GM12873 (cell line): ENCODE data around the gene SYNM.

Experiments
- TF ChIP-seq, protein P1 (sequence below): IDR thresholded peaks from 2 replicates; pipeline ENCODE4 v1.5.1; 2012; ENCODE audit warnings: low read depth, mild to moderate bottlenecking, moderate library complexity, low read length, control low read depth; ENCODE audit not compliant: insufficient read depth; ENCODE audit errors: missing control alignments

Gene SYNM

GRCh38 chr15:99090011-99090699 lies 14.7 kb upstream of the SYNM start:
- TF ChIP-seq, protein P1, sequence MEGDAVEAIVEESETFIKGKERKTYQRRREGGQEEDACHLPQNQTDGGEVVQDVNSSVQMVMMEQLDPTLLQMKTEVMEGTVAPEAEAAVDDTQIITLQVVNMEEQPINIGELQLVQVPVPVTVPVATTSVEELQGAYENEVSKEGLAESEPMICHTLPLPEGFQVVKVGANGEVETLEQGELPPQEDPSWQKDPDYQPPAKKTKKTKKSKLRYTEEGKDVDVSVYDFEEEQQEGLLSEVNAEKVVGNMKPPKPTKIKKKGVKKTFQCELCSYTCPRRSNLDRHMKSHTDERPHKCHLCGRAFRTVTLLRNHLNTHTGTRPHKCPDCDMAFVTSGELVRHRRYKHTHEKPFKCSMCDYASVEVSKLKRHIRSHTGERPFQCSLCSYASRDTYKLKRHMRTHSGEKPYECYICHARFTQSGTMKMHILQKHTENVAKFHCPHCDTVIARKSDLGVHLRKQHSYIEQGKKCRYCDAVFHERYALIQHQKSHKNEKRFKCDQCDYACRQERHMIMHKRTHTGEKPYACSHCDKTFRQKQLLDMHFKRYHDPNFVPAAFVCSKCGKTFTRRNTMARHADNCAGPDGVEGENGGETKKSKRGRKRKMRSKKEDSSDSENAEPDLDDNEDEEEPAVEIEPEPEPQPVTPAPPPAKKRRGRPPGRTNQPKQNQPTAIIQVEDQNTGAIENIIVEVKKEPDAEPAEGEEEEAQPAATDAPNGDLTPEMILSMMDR: no peak

DNA sequence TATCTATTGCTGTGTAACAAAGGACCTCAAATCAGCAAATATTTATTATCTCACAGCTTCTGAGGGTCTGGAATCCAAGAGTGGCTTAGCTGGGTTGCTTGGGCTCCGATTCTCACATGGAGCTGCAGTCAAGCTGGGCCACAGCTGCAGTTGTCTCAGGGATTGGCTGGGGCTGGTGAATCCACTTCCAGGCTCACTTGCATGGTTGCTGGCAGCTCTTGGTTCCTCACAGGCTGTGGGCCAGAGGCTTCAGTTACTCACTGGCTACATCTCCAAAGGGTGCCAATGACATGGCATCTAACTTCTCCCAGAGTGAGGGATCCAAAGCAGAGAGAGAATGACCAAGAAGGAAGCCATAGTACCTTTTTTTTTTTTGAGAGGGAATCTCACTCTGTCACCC lies 13.9 kb upstream of the SYNM start:
- TF ChIP-seq, protein P1: no peak

DNA sequence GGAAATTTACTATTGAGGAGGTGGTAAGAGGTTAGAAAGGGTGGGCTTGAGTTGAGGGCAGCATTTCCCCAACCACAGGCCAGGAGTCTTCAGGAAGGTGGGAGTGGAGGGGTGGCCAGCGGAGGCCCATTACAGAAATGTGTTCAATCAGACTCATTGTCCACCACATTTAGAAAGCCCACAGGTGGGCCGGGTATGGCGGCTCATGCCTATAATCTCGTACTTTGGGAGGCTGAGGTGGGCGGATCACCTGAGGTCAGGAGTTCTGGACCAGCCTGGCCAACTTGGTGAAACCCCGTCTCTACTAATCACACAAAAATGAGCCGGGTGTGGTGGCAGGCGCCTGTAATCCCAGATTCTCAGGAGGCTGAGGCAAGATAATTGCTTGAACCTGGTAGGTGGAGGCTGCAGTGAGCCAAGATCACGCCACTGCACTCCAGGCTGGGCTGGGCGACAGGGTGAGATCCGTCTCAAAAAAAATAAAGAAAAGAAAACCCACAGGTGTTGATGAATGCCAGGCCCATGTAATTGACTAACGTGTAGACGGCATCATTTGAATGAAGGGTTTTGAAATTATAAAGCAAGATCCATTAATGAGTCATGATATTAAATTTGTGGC lies 12.2 kb upstream of the SYNM start:
- TF ChIP-seq, protein P1: no peak

DNA sequence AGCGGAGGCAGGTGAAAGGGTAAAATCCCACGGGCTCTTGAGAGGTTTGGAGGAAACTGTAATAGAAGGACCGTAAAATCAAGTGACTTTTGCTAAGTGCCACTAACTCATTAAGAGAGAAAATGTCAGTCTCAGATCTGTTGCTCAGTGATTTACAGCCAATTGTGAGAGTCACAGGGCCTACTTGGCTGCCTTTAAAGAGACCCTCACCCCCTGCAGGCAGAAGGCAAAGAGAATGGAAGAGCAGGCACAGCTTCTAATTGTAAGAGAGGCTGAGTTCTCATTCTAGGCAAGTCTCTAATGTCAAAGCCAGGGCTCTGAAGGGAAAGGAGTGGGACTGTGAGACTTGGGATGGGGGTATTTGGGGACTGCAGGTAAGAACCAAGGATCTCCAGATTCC lies 9.3 kb upstream of the SYNM start:
- TF ChIP-seq, protein P1: no peak

DNA sequence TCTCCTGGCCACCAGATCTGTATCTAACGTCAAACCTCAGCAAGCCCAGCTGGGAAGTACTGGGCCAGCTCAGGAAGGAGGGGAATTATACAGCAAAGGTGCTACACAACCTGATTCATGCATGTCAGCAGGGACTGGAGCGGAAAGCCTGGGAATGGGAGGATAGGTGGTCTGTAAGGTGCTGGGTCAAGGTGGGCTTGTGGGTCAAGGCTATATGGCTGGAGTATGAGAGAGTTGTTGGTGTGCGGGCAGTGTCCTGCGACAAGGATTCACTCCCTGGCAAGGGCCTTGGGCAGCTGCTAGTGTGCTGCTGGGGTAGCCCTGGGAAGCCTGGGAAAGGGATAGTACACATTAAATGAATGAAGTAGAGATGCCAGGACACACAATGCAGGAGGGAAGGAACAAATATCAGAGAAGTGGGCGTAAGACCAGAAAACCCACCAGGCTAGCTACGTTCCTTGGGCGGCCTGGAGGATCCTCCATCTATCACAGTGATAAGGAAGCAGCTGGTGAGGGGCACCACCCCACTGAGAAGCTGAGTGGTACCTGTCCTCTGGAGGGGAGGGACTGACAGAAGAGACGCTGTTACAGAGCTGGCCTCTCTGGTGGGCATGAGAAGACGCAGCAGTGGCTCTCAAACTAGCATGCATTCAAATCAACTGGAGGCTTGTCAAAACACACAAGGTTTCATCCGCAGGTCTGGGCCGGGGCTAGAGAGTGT lies 8.5 kb upstream of the SYNM start:
- TF ChIP-seq, protein P1: no peak

GRCh38 chr15:99096894-99097426 lies 7.9 kb upstream of the SYNM start:
- TF ChIP-seq, protein P1: no peak
